SKM-1 treated with dmso at 0.1 percent for 144 hours (cell line): ENCODE data around the gene MSANTD1.

ENCODE experiments used
- DNase-seq: peaks from one replicate; lab custom pipeline; 2025; ENCODE audit not compliant: unreplicated experiment; lab: John Stamatoyannopoulos, UW

The MSANTD1 gene

DNA sequence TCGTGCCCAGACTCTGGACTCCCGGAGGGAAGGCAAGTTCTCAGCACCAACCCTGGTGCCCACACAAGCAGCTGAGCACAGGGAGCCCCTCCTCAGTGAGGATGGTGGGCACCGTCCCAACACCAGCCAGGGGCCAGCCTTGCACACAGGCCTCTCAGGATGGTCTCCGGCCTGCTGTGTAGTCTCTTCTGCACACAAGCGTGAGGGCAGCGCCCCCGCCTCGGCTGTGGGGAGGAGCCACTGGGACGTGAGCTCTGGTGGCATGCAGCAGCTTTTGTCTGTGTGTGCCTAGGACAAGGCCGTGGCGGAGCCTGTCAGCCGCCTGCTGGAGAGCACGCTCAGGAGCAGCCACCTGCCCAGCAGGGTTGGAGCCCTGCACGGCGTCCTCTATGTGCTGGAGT, 16.1 kb upstream of the MSANTD1 start:
- DNase-seq: no peak

DNA sequence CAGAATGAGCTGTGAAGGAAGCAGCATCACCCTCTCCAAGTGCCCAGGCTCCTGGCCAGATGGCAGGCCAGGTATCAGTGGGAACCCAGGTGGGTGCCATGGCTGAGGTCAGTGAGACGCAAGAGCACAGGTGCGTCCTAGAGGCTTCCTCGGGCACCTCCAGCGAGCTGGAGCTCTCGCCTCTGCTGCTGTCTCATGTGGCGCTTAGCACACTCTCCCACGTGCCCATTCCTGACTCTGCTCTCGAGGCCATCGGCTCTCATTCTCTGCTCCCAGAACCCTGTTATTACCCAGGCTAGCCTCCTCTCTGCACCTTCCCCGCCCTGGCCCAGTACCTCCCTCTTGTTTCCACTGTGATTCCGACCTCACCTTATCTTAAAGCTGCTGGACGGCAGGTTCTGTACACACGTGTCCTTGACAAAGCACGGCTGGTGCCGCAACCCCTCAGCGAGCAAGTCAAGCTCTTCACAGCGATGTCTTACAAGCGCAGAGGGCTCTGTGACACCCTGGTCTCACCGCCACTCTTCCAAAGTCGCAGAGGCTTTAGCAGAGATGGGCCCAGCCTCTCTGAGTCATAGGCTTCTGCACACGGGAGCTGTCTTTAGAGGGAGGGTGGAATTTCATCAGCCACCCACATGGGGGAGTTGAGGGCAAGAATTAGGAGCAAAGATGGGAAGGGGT, 15.4 kb upstream of the MSANTD1 start:
- DNase-seq: no peak

DNA sequence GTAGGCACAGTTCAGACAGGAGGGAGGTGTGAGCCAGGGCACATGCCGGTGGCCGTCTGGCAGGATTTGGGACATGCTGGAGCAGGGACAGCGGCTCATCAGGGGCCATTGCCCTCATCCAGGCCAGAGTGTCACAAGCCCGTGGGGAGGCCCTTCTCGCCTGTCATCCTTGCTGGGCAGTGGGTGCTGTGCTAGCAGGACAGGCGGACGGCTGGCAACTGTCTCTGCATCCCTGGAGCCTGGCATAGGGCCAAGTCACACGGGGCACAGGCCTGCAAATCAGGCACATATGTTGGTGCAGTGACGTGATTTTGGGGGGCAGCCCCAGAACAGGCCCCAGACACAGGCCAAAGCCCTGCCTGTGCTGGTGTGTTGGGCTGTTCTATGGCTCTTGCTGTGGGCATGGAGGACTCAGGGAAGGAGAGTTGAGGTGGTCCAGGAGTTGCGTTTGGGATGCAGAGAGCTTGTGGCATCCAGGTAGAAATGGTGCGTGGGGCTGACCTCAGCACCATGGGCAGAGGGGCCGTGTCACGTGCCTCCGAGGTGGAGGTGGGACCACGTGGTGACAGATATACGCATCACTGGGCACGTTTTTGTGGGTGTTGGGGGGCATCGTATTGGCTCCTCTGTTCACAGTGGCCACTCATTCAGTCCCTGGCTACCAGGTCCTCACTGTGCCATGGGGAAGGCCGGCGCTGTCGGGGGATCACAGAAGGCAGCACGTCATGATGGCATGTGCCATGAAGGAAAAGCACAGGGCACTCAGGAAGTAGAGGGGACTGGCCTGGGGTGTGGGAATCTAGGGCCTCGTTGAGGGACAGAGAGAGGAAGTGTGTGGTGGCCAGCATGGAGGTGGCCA, 14.6 kb upstream of the MSANTD1 start:
- no peak for DNase-seq

DNA sequence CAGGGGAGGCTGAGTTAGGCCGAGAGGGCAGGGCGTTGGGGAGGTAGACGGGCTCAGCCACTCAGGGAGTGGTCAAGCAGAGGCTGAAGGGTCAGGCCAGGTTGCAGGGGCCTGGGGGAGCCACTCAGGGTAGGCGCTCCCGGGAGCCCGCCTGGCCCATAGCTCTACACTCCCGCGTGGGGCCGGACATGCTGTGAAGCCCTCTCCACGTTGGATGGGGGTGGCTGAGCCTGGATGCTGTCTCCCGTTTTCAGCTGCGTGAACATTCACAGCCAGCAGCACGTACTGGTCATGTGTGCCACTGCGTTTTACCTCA, 14.0 kb upstream of the MSANTD1 start:
- no peak for DNase-seq

DNA sequence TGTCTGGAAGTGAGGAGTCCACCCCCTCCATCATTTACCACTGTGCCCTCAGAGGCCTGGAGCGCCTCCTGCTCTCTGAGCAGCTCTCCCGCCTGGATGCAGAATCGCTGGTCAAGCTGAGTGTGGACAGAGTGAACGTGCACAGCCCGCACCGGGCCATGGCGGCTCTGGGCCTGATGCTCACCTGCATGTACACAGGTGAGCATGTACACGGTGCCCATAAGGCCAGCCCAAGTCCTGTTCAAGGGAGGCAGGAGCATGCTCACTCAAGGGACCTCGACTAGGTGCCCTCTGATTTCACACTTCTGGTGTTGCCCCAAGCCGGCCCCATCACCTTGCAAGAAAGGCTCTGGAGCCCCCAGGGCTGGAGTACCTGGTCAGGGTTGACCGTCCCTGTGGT, 13.4 kb upstream of the MSANTD1 start:
- no peak for DNase-seq

DNA sequence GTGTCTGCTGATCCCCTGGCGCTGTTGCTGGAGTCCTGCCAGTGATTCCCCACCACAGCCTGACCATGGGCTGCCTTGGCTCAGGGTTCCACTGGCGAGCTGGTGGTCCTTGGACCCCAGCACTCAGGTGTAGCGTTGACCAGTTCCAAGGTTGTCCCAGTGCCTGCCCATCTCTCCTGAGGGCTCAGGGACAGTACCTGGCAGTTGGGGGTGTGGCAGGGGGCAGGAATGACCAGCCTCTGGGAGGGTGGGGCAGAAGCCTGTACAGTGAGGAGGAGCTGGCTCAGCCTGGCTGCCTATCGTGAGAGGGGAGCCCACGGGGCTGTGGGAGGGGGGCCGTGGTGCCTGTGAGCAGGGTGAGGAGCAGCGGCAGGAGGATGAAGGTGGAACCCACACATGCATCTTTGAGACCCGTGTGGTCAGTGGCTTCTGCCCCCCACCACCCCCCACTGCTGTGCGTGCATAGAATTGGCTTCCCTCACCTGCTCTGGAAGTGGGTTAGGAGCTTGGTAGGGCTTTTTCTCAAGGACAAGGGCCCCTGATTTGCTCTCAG, 12.6 kb upstream of the MSANTD1 start:
- DNase-seq: no peak

DNA sequence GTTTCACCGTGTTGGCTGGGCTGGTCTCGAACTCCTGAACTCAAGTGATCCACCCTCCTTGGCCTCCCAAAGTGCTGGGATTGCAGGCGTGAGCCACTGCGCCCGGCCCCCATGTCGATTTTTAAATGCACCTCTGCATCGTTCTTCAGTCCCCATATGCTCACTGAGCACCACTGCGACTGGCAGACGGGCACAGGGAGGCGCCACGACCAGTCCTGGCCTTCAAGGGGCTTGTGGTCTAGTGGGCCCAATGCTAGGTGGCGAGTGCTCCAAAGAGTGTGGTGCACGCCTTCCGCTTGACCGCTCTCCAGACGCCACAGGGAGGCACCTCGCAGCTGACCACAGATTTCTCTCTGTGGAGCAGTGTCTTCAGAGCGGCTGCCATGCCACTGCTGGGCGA, 11.7 kb upstream of the MSANTD1 start:
- no peak for DNase-seq

DNA sequence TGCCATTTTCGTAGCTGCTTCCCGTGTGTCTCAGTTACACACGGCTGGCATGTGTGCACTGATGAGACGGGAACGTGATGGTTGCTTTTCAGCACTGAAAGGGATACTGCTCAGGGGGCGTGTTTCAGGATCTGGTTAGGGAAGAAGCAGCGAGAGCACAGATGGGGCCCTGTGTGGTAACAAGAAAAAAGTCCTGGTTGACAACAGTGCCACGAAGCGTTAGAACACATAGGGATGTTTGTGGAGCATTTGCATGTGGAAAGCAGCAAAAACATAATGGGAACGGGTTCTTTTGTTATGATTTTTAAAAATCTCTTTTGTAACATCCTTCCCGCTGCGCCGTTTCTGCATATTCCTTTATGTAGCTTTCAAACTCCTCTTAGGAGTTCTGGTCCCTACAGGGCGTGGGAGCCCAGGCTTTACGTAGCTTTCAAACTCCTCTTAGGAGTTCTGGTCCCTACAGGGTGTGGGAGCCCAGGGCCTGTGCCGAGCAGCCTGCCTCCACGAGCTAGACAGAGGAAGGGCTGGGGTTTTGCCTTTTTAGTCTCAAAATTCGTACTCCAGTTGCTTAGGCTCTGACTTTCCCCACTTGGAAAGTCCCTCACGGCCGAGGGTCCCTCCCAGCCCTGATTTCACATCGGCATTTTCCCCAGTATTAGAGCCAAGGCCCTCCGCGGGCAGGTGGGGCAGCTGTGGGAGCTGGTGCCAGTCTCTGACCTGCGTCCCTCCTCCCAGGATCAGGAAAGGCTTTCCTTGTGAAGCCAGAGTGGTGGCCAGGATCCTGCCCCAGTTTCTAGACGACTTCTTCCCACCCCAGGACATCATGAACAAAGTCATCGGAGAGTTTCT, 11.0 kb upstream of the MSANTD1 start:
- DNase-seq: no peak

DNA sequence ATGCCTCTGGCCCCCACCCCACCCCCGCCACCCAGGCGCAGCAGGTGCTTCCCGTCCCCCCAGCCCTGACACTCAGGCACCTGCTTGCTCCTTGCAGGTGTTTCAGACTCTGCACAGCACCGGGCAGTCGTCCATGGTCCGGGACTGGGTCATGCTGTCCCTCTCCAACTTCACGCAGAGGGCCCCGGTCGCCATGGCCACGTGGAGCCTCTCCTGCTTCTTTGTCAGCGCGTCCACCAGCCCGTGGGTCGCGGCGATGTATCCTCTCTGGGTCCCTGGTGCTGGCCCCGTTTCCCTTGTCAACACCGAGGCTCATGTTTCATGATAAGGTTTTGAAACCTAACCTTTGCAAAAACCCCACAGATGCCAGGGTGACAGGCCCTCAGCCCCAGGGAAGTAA, 10.2 kb upstream of the MSANTD1 start:
- DNase-seq: no peak

DNA sequence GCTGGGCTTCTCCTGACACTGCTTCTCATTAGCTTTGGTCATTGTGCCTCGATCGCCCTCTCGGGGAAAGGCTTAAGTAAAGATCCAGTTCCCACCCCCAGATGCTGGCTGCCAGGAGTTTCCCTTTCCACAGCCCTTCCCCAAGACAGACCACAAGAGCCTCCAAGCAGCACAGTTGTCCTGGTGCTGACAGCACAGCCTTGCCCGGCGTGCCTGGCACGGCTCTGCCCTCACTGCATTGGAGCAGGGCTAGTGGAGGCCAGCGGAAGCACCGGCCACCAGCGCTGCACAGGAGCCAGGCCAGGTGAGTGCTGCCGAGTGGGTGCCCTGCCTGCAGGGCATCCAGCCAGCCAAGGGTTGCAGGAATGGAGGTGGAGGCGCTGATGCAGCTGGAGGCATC, 9.7 kb upstream of the MSANTD1 start:
- DNase-seq: no peak

DNA sequence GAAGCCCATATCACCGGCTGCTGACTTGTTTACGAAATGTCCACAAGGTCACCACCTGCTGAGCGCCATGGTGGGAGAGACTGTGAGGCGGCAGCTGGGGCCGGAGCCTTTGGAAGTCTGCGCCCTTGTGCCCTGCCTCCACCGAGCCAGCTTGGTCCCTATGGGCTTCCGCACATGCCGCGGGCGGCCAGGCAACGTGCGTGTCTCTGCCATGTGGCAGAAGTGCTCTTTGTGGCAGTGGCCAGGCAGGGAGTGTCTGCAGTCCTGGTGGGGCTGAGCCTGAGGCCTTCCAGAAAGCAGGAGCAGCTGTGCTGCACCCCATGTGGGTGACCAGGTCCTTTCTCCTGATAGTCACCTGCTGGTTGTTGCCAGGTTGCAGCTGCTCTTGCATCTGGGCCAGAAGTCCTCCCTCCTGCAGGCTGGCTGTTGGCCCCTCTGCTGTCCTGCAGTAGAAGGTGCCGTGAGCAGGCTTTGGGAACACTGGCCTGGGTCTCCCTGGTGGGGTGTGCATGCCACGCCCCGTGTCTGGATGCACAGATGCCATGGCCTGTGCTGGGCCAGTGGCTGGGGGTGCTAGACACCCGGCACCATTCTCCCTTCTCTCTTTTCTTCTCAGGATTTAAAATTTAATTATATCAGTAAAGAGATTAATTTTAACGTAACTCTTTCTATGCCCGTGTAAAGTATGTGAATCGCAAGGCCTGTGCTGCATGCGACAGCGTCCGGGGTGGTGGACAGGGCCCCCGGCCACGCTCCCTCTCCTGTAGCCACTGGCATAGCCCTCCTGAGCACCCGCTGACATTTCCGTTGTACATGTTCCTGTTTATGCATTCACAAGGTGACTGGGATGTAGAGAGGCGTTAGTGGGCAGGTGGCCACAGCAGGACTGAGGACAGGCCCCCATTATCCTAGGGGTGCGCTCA, 8.7 kb upstream of the MSANTD1 start:
- no peak for DNase-seq

DNA sequence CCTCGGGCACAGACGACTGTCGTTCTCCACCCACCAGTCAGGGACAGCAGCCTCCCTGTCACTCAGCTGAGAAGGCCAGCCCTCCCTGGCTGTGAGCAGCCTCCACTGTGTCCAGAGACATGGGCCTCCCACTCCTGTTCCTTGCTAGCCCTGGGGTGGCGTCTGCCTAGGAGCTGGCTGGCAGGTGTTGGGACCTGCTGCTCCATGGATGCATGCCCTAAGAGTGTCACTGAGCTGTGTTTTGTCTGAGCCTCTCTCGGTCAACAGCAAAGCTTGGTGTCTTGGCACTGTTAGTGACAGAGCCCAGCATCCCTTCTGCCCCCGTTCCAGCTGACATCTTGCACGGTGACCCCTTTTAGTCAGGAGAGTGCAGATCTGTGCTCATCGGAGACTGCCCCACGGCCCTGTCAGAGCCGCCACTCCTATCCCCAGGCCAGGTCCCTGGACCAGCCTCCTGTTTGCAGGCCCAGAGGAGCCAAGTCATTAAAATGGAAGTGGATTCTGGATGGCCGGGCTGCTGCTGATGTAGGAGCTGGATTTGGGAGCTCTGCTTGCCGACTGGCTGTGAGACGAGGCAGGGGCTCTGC, 7.9 kb upstream of the MSANTD1 start:
- no peak for DNase-seq

DNA sequence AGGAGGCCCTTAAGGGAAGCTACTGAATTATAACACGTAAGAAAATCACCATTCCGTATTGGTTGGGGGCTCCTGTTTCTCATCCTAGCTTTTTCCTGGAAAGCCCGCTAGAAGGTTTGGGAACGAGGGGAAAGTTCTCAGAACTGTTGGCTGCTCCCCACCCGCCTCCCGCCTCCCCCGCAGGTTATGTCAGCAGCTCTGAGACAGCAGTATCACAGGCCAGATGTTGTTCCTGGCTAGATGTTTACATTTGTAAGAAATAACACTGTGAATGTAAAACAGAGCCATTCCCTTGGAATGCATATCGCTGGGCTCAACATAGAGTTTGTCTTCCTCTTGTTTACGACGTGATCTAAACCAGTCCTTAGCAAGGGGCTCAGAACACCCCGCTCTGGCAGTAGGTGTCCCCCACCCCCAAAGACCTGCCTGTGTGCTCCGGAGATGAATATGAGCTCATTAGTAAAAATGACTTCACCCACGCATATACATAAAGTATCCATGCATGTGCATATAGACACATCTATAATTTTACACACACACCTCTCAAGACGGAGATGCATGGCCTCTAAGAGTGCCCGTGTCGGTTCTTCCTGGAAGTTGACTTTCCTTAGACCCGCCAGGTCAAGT, 6.9 kb upstream of the MSANTD1 start:
- DNase-seq: no peak

DNA sequence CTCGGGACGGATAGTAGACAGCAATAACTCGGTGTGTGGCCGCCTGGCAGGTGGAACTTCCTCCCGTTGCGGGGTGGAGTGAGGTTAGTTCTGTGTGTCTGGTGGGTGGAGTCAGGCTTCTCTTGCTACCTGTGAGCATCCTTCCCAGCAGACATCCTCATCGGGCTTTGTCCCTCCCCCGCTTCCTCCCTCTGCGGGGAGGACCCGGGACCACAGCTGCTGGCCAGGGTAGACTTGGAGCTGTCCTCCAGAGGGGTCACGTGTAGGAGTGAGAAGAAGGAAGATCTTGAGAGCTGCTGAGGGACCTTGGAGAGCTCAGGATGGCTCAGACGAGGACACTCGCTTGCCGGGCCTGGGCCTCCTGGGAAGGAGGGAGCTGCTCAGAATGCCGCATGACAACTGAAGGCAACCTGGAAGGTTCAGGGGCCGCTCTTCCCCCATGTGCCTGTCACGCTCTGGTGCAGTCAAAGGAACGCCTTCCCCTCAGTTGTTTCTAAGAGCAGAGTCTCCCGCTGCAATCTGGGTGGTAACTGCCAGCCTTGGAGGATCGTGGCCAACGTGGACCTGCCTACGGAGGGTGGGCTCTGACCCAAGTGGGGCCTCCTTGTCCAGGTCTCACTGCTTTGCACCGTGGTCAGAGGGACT, 5.7 kb upstream of the MSANTD1 start:
- no peak for DNase-seq

DNA sequence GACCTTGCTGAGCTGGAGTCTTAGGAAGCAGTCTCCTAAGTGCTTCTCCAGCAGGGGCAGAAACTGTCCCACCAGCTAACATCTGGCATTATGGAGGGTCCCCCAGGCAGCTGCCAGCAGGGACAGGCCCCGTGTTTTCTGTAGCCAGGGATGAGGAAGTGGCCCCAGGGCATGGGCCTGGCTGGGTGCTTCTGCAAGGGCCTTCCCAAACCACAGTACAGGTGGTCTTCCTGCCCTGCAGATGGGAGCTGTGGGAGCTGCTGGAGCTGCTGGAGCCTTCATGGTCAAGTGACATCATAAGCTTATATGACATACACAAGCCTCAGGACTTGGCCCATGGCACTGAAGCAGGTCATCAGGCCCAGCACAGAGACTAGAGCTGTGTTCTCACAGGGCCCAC, 5.0 kb upstream of the MSANTD1 start:
- no peak for DNase-seq

DNA sequence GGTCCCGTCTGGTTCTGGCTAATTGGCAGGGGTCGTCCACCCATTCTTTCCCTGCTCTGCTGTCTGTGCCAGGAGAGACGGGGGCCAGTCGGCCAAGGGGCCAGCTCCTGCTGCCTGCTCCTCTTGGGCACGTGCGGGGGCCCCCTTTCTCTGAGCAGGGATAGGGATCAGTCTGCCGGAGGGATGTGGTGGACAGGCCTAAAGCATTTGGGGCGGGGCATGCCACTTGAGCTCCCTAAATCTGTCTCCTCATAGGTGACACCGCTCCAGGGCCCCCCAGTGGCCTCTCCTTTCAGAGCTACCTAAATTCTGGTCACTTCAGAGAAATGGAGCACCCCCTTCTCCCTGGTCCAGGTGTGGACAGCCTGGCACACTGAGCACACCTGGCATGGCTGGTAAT, 4.2 kb upstream of the MSANTD1 start:
- no peak for DNase-seq

DNA sequence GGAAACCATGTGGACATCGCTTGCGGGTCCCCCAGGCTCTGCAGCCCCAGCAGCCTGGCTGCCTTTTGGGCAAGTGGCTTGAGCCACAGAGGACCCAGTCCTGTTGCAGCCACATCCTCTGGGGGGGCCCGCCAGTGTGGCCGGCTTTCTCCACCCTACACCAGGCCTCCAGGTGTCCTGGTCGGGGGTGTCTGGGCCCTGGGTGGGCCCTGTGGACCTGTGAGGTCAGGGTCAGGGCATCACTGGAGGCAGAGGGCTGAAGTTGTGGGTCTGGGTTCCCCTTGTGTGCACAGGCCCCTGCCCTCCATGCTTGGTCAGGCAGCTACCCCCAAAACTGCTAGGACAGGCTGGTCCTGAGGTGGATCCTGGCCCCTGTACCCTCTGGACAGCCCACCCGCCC, 3.3 kb upstream of the MSANTD1 start:
- DNase-seq: no peak

DNA sequence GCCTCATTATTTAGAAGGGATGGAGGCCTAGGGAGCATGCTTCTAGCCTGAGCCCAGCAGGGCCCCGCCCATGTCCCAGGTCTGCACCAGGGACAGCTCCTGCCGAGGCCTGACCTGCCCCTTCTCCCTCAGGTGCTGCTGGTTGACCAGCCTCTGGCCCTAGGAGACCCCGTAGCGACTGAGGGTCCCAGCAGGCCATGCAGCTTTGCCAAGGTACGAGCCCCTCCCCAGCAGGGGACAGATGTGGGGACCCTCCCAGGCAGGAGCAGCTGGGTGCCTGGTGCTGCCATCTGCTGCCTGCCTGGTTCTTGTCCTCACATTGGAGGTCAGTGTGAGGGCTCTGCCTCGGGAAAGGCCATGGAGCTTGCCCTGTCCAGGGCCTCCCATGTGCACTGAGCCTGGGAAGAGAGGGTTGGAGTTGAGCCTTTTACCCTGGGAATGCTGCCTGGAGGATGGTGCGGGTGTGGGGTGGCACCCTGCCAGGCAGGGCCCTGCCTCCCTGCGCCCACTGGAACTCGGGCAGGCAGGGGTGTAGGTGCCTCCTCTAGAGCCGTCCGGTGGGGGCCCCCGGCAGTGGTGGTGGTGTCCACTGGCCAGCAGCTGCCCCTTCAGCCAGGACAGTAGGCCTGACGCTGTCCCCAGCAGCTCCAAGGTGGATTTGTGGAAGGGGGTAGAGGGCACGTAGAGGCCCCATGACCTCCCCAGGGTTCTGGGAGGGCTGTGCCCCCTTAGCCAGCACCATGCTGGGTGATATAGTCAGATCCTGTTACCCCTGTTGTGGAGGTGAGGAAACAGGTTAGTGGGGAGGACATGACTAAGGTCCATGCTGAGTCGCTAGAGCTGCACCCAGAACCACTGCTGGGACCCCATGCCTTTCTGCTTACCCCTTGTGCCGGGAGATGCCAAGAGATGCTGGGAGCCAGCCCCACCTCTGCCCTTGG, 2.2 kb upstream of the MSANTD1 start:
- no peak for DNase-seq
